OCI-LY3 (cell line): ENCODE results near the gene TCEAL8.
"Not testable (repeated sequence)": the region's sequence is repeated elsewhere in the genome, so short reads cannot be mapped to it uniquely, and the experiment has no call there.

ENCODE experiments used
- H2AFZ ChIP-seq: fragments of 200-600, 300-600 bp; shearing (Covaris generic); 2 replicates; pipeline ENCODE4 v1.6.0; 2014; ENCODE audit warnings: antibody characterized with exemption, low read depth, low read length
- H3K27ac ChIP-seq: fragments of 200-600, 300-600 bp; sonication (generic); 2 replicates; pipeline ENCODE4 v1.5.1; 2014; ENCODE audit warnings: mild to moderate bottlenecking, low read length, moderate library complexity, mixed read lengths
- H3K27me3 ChIP-seq: fragments of 200-600, 300-600 bp; sonication (generic); 2 replicates; pipeline ENCODE4 v1.6.1; 2014; ENCODE audit warnings: low read depth, low read length, mixed read lengths
- H3K36me3 ChIP-seq: fragments of 200-600, 300-600 bp; sonication (generic); replicated peaks from 2 replicates; pipeline ENCODE3; 2014; ENCODE audit warnings: low read depth, low read length, mixed read lengths
- H3K4me1 ChIP-seq: fragments of 300-600, 200-600 bp; sonication (generic); 2 replicates; pipeline ENCODE4 v1.6.1; 2014; ENCODE audit warnings: low read length, mixed read lengths
- H3K4me2 ChIP-seq: fragments of 200-600, 300-600 bp; sonication (generic); 2 replicates; pipeline ENCODE4 v1.6.1; 2014; ENCODE audit warnings: low read length, mixed read lengths
- H3K4me3 ChIP-seq: fragments of 300-600, 200-600 bp; sonication (generic); 2 replicates; pipeline ENCODE4 v1.5.1; 2014; ENCODE audit warnings: antibody characterized with exemption, mild to moderate bottlenecking, low read length, moderate library complexity
- H3K79me2 ChIP-seq: fragments of 300-600, 200-600 bp; shearing (Covaris generic); 2 replicates; pipeline ENCODE4 v1.6.1; 2014; ENCODE audit warnings: mild to moderate bottlenecking, low read length, mixed read lengths
- H3K9ac ChIP-seq: fragments of 300-600, 200-600 bp; shearing (Covaris generic); 2 replicates; pipeline ENCODE4 v1.6.0; 2014; ENCODE audit warnings: mild to moderate bottlenecking, low read length, moderate library complexity
- H3K9me3 ChIP-seq: fragments of 200-600, 300-600 bp; shearing (Covaris generic); 2 replicates; pipeline ENCODE4 v1.6.1; 2014; ENCODE audit warnings: low read length, mixed read lengths; ENCODE audit not compliant: insufficient read depth
- H4K20me1 ChIP-seq: fragments of 200-600, 300-600 bp; sonication (generic); 2 replicates; pipeline ENCODE4 v1.6.1; 2016; ENCODE audit warnings: low read length, mixed read lengths; ENCODE audit not compliant: insufficient read depth
- EZH2phosphoT487 ChIP-seq: fragments of 200-600 bp; shearing (Covaris generic); IDR thresholded peaks from 2 replicates; pipeline ENCODE4 v1.6.1; 2018; ENCODE audit warnings: antibody characterized with exemption, mixed run types, low read depth
- TF ChIP-seq, protein P1 (sequence below): fragments of 200-600, 300-600 bp; sonication (generic); IDR thresholded peaks from 2 replicates; pipeline ENCODE4 v1.5.1; 2014; ENCODE audit warnings: antibody characterized with exemption, low read length, low read depth

TCEAL8 gene

DNA sequence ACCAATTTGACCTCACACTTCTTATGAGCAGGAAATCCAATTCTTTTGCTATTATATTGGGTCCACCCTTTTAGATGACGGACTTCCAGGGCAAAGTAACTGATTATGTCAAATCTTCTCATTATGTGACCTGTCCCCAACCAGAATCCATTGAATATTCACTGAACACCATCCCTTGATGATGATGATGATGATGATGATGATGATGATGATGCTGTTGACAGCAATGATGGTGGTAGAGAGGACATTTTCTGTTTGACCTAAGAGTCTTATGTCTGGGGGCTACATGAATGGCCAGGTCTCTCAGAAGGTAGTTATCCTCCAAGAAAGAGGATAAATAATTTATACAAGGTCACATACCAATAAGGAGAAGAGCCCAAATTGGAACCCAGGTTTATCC lies 5.2 kb downstream of the TCEAL8 start:
- H3K4me3 ChIP-seq: no peak overlapping the region
- H3K79me2 ChIP-seq: peaks cover 13% of the 10 kb centered on the region
- H3K4me2 ChIP-seq: no peak overlapping the region
- no peak overlapping the region for H3K27ac ChIP-seq
- no peak overlapping the region for H3K9ac ChIP-seq
- H2AFZ ChIP-seq: no peak overlapping the region
- H3K27me3 ChIP-seq: no peaks in the 10 kb centered on the region
- peaks cover 3% of the 10 kb centered on the region; the same call in 1 of the 2 replicates for H3K4me1 ChIP-seq
- TF ChIP-seq, protein P1, sequence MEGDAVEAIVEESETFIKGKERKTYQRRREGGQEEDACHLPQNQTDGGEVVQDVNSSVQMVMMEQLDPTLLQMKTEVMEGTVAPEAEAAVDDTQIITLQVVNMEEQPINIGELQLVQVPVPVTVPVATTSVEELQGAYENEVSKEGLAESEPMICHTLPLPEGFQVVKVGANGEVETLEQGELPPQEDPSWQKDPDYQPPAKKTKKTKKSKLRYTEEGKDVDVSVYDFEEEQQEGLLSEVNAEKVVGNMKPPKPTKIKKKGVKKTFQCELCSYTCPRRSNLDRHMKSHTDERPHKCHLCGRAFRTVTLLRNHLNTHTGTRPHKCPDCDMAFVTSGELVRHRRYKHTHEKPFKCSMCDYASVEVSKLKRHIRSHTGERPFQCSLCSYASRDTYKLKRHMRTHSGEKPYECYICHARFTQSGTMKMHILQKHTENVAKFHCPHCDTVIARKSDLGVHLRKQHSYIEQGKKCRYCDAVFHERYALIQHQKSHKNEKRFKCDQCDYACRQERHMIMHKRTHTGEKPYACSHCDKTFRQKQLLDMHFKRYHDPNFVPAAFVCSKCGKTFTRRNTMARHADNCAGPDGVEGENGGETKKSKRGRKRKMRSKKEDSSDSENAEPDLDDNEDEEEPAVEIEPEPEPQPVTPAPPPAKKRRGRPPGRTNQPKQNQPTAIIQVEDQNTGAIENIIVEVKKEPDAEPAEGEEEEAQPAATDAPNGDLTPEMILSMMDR: no peak
- TF ChIP-seq EZH2phosphoT487: no peak
- no peaks in the 10 kb centered on the region for H3K9me3 ChIP-seq
- no peaks in the 10 kb centered on the region for H4K20me1 ChIP-seq
- H3K36me3 ChIP-seq: peaks cover 8% of the 10 kb centered on the region

DNA sequence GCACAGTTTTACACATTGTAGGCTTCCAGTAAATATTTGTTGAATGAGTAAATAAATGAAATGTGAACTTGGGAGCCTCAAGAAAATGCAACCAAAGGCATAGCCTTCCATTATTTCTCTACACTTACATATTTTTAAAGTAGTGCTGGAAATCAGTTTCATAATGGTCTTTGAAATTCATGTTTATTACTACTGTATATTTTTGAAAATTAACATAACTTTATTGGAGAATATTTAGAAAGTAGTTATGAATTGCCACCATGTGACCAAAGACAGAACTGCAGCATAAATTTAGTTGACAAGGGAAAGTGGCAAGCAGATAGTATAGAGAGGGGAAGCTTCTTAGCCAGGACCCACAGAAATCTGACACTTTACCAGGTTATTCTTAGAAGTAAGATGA lies 6.4 kb downstream of the TCEAL8 start:
- Histone ChIP-seq H3K9me3 (no peaks in the 10 kb centered on the region), H2AFZ (no peak overlapping the region), H3K4me3 (no peak overlapping the region), H3K4me2 (no peak overlapping the region), H3K79me2 (0 out of 2 replicates have a peak, but pooled peaks cover 1% of the 10 kb centered on the region), H3K27ac (no peak overlapping the region), H3K36me3 (peaks cover 7% of the 10 kb centered on the region), H3K4me1 (no peaks in the 10 kb centered on the region), H4K20me1 (no peaks in the 10 kb centered on the region), H3K9ac (no peak overlapping the region), H3K27me3 (no peaks in the 10 kb centered on the region)
- no peak for TF ChIP-seq EZH2phosphoT487
- TF ChIP-seq, protein P1: peak; percentile 46

DNA sequence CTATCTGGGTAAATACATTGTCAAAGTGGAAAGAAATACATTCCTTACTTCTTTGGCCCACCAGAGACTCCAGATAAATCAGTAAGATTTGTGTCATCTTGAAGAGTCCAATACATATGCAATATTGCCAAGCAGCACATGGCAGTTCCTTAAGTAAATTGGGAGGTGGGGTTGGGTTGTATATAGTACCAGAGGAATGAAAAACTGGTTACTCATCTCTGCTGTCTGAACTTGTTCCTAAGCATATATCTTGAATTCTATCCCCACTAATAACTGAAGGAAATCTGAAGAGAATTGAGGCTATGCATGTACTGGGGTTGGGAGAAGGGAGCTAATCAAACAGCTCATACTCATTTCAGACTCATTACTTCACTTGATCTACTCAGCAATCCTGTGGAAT lies 14.8 kb downstream of the TCEAL8 start:
- Histone ChIP-seq H3K9me3 (no peaks in the 10 kb centered on the region), H3K9ac (no peak overlapping the region), H3K4me2 (no peak overlapping the region), H2AFZ (no peak overlapping the region), H3K27me3 (no peaks in the 10 kb centered on the region), H3K4me1 (no peaks in the 10 kb centered on the region), H3K4me3 (no peak overlapping the region), H4K20me1 (no peaks in the 10 kb centered on the region), H3K36me3 (no peaks in the 10 kb centered on the region), H3K27ac (no peak overlapping the region), H3K79me2 (no peaks in the 10 kb centered on the region)
- no peak for TF ChIP-seq EZH2phosphoT487
- TF ChIP-seq, protein P1: no peak

DNA sequence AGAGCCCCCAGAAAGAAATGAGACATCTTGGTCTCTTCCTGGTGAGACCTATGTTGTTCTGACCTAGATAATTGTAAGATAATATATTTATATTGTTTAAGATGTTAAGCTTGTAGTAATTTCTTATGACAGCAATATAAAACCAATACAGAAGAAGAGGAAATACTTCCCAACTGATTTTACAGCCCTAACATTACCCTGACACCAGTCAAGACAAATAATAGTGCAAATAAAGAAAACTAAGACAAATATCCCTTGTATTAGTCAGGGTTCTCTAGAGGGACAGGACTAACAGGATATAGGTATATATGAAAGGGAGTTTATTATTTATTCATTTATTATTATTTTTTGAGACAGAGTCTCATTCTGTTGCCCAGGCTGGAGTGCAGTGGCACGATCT lies 18.7 kb downstream of the TCEAL8 start:
- no peaks in the 10 kb centered on the region for H3K4me1 ChIP-seq
- no peaks in the 10 kb centered on the region for H3K79me2 ChIP-seq
- no peak overlapping the region for H2AFZ ChIP-seq
- no peak overlapping the region for H3K4me2 ChIP-seq
- no peaks in the 10 kb centered on the region for H3K36me3 ChIP-seq
- no peak overlapping the region for H3K9ac ChIP-seq
- H4K20me1 ChIP-seq: no peaks in the 10 kb centered on the region
- no peak overlapping the region for H3K27ac ChIP-seq
- no peak for TF ChIP-seq EZH2phosphoT487
- TF ChIP-seq, protein P1: no peak
- no peak overlapping the region for H3K4me3 ChIP-seq
- H3K9me3 ChIP-seq: no peaks in the 10 kb centered on the region
- H3K27me3 ChIP-seq: no peaks in the 10 kb centered on the region

DNA sequence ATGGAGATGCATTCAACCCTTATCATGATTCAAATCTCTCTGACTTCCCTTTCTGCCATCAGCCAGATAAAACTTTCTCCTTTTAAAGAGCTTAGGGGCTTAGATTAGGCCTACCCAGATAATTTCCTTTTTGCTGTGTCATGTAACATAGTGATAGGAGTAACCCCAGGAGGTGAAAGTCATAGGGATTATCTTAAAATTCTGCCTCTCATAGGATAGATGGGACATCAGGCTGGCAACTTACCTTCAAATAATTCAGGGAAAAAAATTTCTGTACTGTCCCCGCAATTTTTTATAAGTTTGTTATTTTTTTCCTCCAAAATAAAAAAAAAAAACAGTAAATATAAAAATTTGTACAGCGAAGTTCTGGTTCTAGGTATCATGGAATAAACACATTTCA lies 19.3 kb downstream of the TCEAL8 start:
- not testable (repeated sequence) for H2AFZ ChIP-seq, H3K4me3 ChIP-seq, H4K20me1 ChIP-seq, H3K9ac ChIP-seq, H3K36me3 ChIP-seq, H3K9me3 ChIP-seq, H3K79me2 ChIP-seq, H3K27me3 ChIP-seq, H3K27ac ChIP-seq, H3K4me1 ChIP-seq, H3K4me2 ChIP-seq
